ENCODE data around the gene DDX31.

- no peak for TF ChIP-seq CTCF (IDR thresholded peaks at IDR 0.05)
- no peak for TF ChIP-seq EZH2 (IDR thresholded peaks at IDR 0.05; ENCODE audit: borderline replicate concordance, insufficient read depth, low read depth, low read length, poor library complexity, severe bottlenecking)
Measured at GRCh38 chr9:132699956-132700355, 30.2 kb upstream of the DDX31 start.
